Mammary epithelial cell (primary cell): ENCODE results near the gene MAGI1.

ENCODE experiments used
- CTCF ChIP-seq, 2 donors: IDR thresholded peaks in 1 of 2; conservative IDR thresholded peaks in 1 of 2; 2 replicates each; pipeline ENCODE4 v1.5.1; 2011 to 2012; ENCODE audit warnings: inconsistent platforms in 2 of 2, low read length in 2 of 2, mild to moderate bottlenecking in 2 of 2, control low read depth in 1 of 2, low read depth in 1 of 2; ENCODE audit not compliant: insufficient read depth in 1 of 2; ENCODE audit errors: extremely low read depth in 1 of 2
- EZH2 ChIP-seq: IDR thresholded peaks from 2 replicates; pipeline ENCODE4 v1.6.1; 2012; ENCODE audit warnings: low read length, inconsistent platforms, borderline replicate concordance

- no peak for TF ChIP-seq CTCF (conservative IDR thresholded peaks at IDR 0.05 in 1 of 2, IDR thresholded peaks at IDR 0.05 in 1 of 2; ENCODE audit: extremely low read depth in 1 of 2, insufficient read depth in 1 of 2, low read depth in 1 of 2, low read length in 2 of 2)
- TF ChIP-seq EZH2: no peak
Observed at GRCh38 chr3:65844370-65844769, 194.3 kb downstream of the MAGI1 start.
